Measurements from ENCODE around the gene PDIK1L. TPM values are rescaled to one million over a fixed set of nuclear protein-coding genes. Genes with fewer than 3 reads are reported as not detected.
"Not testable (repeated sequence)": the region's sequence is repeated elsewhere in the genome, so short reads cannot be mapped to it uniquely, and the experiment has no call there.

PDIK1L gene
- polyA plus RNA-seq, 1 donor (not counting 4 experiments of a cell fraction or from before 2014, with no cell fraction given), result 2.8 TPM

GRCh38 chr1:26098602-26099001 lies 13.0 kb upstream of the PDIK1L start:
- H3K4me2 ChIP-seq (ENCODE audit: control insufficient read depth, extremely low read depth, insufficient read depth, low read depth, low read length), result no peak overlapping the region
- H2AFZ ChIP-seq (ENCODE audit: control insufficient read depth, low read length), result no peak overlapping the region
- no peaks in the 10 kb centered on the region for H3K27me3 ChIP-seq (ENCODE audit: control insufficient read depth, extremely low read depth, insufficient read depth, low read length)
- DNase-seq (ENCODE audit: low read depth, low spot score) (no peak), FAIRE-seq (no peak)
- H3K9me3 ChIP-seq (ENCODE audit: control insufficient read depth, low read depth, low read length), result no peaks in the 10 kb centered on the region
- no peak overlapping the region for H3K9ac ChIP-seq (ENCODE audit: control insufficient read depth, extremely low read depth, insufficient read depth, low read length)
- H4K20me1 ChIP-seq (ENCODE audit: control insufficient read depth, extremely low read depth, insufficient read depth, low read length), result no peaks in the 10 kb centered on the region
- dilution Hi-C loops (cut with MboI; ENCODE audit: extremely low pct_ligation_motif_present, low sequenced_read_pairs), result no loop called here
- TF ChIP-seq EZH2 (IDR thresholded peaks at IDR 0.05; ENCODE audit: low read length), result no peak
- TF ChIP-seq CTCF (optimal IDR thresholded peaks at IDR 0.05 in 1 of 3, IDR thresholded peaks at IDR 0.05 in 1 of 3, conservative IDR thresholded peaks at IDR 0.05 in 1 of 3; ENCODE audit: extremely low read depth in 1 of 3, insufficient read depth in 2 of 3, low read length in 3 of 3), result no peak
- H3K79me2 ChIP-seq (ENCODE audit: control insufficient read depth, insufficient read depth, low read length), result no peaks in the 10 kb centered on the region
- H3K27ac ChIP-seq (ENCODE audit: control insufficient read depth, insufficient read depth, low read length), result no peak overlapping the region
- H3K9me1 ChIP-seq (ENCODE audit: control insufficient read depth, extremely low read depth, insufficient read depth, low read length), result no peaks in the 10 kb centered on the region
- H3K4me1 ChIP-seq (ENCODE audit: control insufficient read depth, extremely low read depth, insufficient read depth, low read length), result peaks cover 28% of the 10 kb centered on the region
- H3K4me3 ChIP-seq (ENCODE audit: control insufficient read depth in 2 of 3, extremely low read depth in 1 of 3, insufficient read depth in 2 of 3, low read depth in 1 of 3, low read length in 3 of 3), result no peak overlapping the region
- H3K36me3 ChIP-seq (ENCODE audit: control insufficient read depth in 2 of 2, extremely low read depth in 1 of 2, insufficient read depth in 2 of 2, low read length in 2 of 2), result no peaks in the 10 kb centered on the region

- H3K9me1 ChIP-seq (ENCODE audit: control insufficient read depth, extremely low read depth, insufficient read depth, low read length), result no peaks in the 10 kb centered on the region
- peaks cover 17% of the 10 kb centered on the region for H3K4me1 ChIP-seq (ENCODE audit: control insufficient read depth, extremely low read depth, insufficient read depth, low read length)
- no peak overlapping the region for H3K9ac ChIP-seq (ENCODE audit: control insufficient read depth, extremely low read depth, insufficient read depth, low read length)
- FAIRE-seq (no peak), DNase-seq (ENCODE audit: low read depth, low spot score) (no peak)
- no peaks in the 10 kb centered on the region for H3K9me3 ChIP-seq (ENCODE audit: control insufficient read depth, low read depth, low read length)
- H3K36me3 ChIP-seq (ENCODE audit: control insufficient read depth in 2 of 2, extremely low read depth in 1 of 2, insufficient read depth in 2 of 2, low read length in 2 of 2), result no peaks in the 10 kb centered on the region
- H2AFZ ChIP-seq (ENCODE audit: control insufficient read depth, low read length), result no peak overlapping the region
- TF ChIP-seq CTCF (optimal IDR thresholded peaks at IDR 0.05 in 1 of 3, IDR thresholded peaks at IDR 0.05 in 1 of 3, conservative IDR thresholded peaks at IDR 0.05 in 1 of 3; ENCODE audit: extremely low read depth in 1 of 3, insufficient read depth in 2 of 3, low read length in 3 of 3) (no peak), EZH2 (IDR thresholded peaks at IDR 0.05; ENCODE audit: low read length) (no peak)
- no peak overlapping the region for H3K27ac ChIP-seq (ENCODE audit: control insufficient read depth, insufficient read depth, low read length)
- dilution Hi-C loops (cut with MboI; ENCODE audit: extremely low pct_ligation_motif_present, low sequenced_read_pairs), result no loop called here
- no peaks in the 10 kb centered on the region for H3K27me3 ChIP-seq (ENCODE audit: control insufficient read depth, extremely low read depth, insufficient read depth, low read length)
- H3K4me3 ChIP-seq (ENCODE audit: control insufficient read depth in 2 of 3, extremely low read depth in 1 of 3, insufficient read depth in 2 of 3, low read depth in 1 of 3, low read length in 3 of 3), result no peak overlapping the region
- H4K20me1 ChIP-seq (ENCODE audit: control insufficient read depth, extremely low read depth, insufficient read depth, low read length), result no peaks in the 10 kb centered on the region
- no peak overlapping the region for H3K4me2 ChIP-seq (ENCODE audit: control insufficient read depth, extremely low read depth, insufficient read depth, low read depth, low read length)
- H3K79me2 ChIP-seq (ENCODE audit: control insufficient read depth, insufficient read depth, low read length), result no peaks in the 10 kb centered on the region
These were observed 11.8 kb upstream of the PDIK1L start for GRCh38 chr1:26099780-26100179.

GRCh38 chr1:26100204-26100603 lies 11.4 kb upstream of the PDIK1L start:
- H3K4me3 ChIP-seq (ENCODE audit: control insufficient read depth in 2 of 3, extremely low read depth in 1 of 3, insufficient read depth in 2 of 3, low read depth in 1 of 3, low read length in 3 of 3); H3K9me3 ChIP-seq (ENCODE audit: control insufficient read depth, low read depth, low read length); H4K20me1 ChIP-seq (ENCODE audit: control insufficient read depth, extremely low read depth, insufficient read depth, low read length); H3K4me2 ChIP-seq (ENCODE audit: control insufficient read depth, extremely low read depth, insufficient read depth, low read depth, low read length); DNase-seq (ENCODE audit: low read depth, low spot score); H2AFZ ChIP-seq (ENCODE audit: control insufficient read depth, low read length); H3K27me3 ChIP-seq (ENCODE audit: control insufficient read depth, extremely low read depth, insufficient read depth, low read length); H3K79me2 ChIP-seq (ENCODE audit: control insufficient read depth, insufficient read depth, low read length); H3K36me3 ChIP-seq (ENCODE audit: control insufficient read depth in 2 of 2, extremely low read depth in 1 of 2, insufficient read depth in 2 of 2, low read length in 2 of 2); H3K27ac ChIP-seq (ENCODE audit: control insufficient read depth, insufficient read depth, low read length); FAIRE-seq; H3K9me1 ChIP-seq (ENCODE audit: control insufficient read depth, extremely low read depth, insufficient read depth, low read length); H3K9ac ChIP-seq (ENCODE audit: control insufficient read depth, extremely low read depth, insufficient read depth, low read length); dilution Hi-C loops (cut with MboI; ENCODE audit: extremely low pct_ligation_motif_present, low sequenced_read_pairs): not testable (repeated sequence)
- H3K4me1 ChIP-seq (ENCODE audit: control insufficient read depth, extremely low read depth, insufficient read depth, low read length), result peaks cover 13% of the 10 kb centered on the region

Data from keratinocyte (primary cell).